ENCODE results near the gene JAK1.
"Not testable (repeated sequence)": the region's sequence is repeated elsewhere in the genome, so short reads cannot be mapped to it uniquely, and the experiment has no call there.

The JAK1 gene

GRCh38 chr1:64966158-64966971, at the start of gene JAK1:
TSS of gene JAK1 (minus strand) at chr1:64966549. CDS start at chr1:64886264, 80,285 bp downstream.
- DNase-seq: peak; percentile 87 to 91

GRCh38 chr1:65014321-65014720, 48.0 kb upstream of the JAK1 start:
- DNase-seq: no peak

DNA sequence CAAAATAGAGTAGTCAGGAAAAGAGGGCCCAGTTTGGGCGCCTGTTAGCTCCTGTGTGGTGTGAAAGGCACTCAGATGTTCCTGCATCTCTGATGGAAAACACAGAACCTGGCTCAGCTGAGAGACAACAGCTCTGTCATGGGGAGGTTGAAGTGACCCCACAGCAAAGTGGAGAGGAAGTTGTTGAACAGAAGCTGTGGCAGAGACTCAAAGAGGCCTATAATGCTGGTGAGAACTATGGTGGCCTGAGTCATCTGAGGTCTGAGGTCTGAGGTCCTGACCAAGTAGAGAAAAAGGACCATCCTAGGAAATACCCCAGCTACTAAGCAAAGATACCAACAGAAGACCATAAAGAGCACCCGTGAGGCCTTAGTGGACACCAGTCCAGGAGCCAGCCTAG, 45.6 kb upstream of the JAK1 start:
- no peak for DNase-seq

GRCh38 chr1:65009724-65010420, 43.5 kb upstream of the JAK1 start:
- DNase-seq: peak in 1 of 2 donors; percentile 8

DNA sequence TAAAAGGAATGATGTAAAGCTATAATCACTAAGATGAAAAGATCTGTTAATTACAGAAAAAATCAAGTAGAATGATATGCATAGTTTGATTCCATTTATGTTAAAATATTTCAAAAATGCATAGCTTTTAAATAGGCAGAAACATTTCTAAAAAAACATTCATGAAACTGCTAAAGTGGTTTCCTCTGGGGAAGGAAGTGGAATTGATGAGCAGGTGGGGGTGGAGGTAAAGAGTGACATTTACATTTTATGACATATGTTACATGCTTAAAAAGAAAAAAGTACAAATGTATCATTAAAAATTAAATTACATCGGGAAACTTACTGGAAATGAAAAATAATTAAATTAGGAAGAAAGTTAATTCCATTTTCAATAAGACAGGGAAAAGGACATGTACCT, 42.8 kb upstream of the JAK1 start:
- DNase-seq: peak in 1 of 2 donors; percentile 16

DNA sequence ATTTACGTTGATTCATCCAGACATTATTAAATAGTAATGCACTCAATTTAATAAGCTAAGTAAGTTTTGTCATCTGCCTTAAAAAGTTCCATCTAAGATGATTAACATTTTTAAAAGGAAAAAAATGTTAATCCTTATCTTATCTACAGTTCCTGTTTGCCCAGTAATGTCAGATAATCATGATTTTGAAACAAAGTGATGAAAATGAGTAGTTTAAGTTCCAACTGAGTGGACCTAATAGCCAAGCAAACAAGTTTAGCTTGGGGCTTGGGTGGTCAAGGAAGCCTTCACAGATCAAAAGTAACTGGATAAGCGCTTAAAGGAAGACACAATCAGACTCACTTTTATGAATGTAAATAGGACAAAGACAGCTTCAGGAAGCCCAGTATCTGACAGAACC, 40.5 kb upstream of the JAK1 start:
- no peak for DNase-seq

DNA sequence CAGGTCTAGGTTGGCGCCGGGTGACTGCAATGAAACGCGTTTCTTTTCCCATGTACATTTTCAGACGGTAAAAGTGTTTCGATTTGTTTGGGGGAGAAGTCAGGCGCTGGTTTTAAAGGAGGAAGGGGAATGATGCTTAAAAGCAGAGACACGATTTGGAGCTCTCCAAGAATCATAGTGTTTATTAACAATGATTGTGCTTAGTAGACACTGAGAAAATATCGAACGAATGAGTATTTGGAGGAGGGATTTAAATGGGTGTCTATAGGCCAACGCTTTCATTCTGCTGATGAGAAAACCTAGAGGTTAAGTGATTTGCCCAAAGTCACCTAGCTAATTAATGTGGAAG, 36.9 kb upstream of the JAK1 start:
- no peak for DNase-seq

- peak; percentile 81 to 82 for DNase-seq
These were observed 36.4 kb upstream of the JAK1 start for GRCh38 chr1:65002508-65003315.

- DNase-seq: no peak
These were observed 35.8 kb upstream of the JAK1 start for GRCh38 chr1:65002156-65002507.

DNA sequence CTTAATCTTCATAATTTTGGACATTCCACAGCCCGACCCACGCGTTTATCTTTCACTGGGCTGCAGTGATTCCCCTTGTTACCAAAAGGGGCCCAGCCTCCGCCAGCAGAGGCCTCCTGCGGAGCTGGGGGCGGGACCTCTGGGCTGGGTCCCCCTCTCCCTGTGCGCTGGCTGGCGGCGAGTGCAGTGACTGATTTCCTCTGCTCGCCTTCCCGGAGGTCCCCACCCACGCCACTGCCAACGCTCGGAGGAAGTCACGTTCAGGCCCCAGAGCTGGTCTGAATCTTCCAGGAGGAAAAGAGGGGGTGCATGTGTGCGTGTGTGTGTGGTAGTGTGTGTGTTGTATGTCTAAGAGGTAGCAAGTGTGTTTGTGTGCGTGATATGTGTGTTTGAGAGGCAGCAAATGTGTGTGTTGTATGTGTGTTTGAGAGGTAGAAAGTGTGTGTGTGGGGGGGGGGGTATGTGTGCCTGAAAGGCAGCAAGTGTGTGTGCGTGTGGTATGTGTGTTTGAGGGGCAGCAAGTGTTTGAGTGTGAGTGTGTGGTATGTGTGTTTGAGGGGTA, 35.0 kb upstream of the JAK1 start:
- peak; percentile 83 to 87 for DNase-seq

DNA sequence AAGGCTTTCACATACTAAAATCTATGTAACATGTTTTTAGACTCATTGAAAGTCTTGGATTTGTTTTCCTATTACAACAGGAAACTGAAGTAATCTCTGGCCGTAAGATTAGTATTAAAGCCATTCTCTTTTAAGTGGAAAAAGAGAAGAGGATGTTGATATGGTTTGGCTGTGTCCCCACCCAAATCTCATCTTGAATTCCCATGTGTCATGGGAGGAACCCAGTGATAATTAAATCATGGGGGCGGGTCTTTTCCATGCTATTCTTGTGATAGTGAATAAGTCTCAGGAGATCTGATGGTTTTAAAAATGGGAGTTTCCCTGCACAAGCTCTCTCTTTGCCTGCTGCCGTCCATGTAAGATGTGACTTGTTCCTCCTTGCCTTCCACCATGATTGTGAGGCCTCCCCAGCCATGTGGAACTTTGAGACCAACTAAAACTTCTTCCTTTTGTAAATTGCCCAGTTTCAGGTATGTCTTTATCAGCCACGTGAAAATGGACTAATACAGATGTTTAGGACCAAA, 32.1 kb upstream of the JAK1 start:
- DNase-seq: not testable (repeated sequence)

DNA sequence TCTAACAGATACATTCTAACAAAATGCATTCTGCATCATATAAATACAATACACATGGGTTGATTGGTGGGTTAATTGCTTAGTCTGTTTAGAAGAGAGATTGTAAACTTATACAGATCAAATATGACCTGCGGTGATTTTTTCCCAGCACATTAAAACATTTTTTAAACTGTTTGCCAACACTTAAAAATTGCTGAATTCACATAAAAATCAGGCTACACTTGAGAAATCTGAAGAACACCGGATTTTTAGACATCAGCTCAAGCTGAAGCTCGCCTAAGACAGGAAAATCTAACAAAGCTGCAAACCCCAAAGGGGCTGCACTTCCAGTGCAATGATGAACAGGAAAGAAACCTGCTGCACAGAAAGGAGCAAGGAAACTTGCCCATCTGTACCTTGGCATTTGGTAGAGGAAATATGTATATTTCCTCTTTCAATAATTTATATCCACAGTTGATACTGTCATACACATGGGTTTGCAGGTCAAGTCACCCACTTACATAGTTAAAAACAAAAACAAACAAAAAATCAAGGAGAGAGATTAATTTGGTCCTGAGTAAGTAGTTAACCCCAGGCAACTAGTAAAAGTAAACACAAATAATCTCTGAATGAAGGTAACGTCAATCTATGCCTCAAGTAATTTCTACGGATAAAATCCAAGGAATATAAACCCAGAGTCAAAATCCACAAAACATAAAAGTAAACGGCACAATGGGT, 30.4 kb upstream of the JAK1 start:
- no peak for DNase-seq

DNA sequence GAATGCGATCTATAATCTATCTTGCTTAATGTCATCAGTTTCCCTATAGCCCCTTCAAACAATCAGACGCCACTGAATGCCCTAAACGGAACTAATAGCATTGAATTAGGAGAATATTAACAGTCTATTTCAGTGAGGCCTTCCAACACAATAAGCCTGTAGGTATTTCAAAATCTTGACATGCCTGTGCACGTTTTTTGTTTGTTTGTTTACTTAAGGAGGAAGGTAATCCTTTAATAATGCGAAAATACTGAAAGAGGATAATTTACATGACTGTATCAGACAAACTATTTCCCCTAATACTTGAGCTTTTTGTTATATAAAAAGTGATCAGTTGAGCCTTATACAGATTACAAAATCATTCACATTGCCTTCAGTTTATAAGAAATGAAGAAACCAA, 29.0 kb upstream of the JAK1 start:
- DNase-seq: no peak

DNA sequence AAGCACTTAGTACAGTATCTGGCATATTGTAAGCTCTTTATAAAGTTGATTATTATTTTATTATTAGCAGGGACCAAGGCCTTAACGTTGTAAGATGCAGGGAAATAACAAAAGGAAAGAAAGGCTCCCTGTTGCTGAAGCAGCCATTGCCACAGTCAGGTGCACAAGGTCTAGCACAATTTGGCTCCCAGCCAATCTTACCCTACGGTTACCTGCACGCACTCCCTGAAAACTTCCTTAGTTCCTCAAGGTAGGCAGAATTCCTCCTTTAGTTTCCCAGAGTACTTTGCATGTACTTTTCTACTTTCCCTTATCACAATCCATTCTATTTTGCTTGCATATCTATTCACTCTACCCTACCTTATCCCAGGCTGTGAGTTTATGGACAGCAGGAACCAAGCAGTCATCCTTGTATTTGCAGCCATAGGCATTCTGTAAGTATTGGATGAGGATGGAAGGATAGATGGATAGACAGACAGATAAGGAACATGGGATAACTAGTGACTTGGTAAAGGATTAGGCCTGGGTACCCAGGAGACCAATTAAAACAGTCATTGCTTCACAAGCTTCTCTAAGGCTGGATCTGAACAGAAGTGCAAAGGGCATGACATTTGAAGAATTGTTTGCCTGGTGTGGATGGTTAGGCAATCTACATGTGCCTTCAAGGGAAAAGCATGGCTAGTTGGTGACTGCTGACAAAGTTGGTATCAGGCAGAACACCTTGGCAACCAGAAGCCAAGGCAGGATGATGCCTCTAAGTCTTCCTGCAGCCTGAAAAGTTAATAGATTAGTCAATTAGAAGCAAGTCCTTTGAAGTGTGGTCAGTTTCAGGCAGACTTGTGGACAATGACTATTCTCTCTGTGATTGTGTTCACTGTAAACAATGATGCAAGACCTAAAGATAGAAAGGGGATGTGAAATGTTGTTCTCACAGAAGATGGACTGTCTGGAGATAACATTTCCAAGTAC, 20.8 kb upstream of the JAK1 start:
- DNase-seq: no peak

DNA sequence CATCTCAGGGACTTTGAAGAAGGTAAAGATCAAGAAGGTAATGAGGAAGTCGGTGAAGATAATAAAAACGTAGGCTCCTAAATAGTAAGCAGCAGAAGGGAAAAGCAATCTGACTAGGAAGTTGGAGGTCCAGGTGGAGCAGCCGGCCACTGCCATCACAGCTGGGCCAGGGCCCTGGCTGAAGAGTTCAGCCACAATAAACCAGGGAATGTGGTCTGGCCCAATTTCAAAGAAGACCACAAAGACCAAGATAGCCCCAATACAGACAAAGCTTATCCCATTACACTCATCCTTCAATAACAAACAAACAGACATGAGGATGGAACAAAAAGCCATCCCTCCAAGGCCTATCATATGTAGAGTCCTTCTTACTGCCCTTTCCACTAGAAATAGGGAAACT, 18.4 kb upstream of the JAK1 start:
- no peak for DNase-seq

GRCh38 chr1:64984106-64984505, 17.8 kb upstream of the JAK1 start:
- DNase-seq: no peak

GRCh38 chr1:64983110-64983509, 16.8 kb upstream of the JAK1 start:
- DNase-seq: no peak

DNA sequence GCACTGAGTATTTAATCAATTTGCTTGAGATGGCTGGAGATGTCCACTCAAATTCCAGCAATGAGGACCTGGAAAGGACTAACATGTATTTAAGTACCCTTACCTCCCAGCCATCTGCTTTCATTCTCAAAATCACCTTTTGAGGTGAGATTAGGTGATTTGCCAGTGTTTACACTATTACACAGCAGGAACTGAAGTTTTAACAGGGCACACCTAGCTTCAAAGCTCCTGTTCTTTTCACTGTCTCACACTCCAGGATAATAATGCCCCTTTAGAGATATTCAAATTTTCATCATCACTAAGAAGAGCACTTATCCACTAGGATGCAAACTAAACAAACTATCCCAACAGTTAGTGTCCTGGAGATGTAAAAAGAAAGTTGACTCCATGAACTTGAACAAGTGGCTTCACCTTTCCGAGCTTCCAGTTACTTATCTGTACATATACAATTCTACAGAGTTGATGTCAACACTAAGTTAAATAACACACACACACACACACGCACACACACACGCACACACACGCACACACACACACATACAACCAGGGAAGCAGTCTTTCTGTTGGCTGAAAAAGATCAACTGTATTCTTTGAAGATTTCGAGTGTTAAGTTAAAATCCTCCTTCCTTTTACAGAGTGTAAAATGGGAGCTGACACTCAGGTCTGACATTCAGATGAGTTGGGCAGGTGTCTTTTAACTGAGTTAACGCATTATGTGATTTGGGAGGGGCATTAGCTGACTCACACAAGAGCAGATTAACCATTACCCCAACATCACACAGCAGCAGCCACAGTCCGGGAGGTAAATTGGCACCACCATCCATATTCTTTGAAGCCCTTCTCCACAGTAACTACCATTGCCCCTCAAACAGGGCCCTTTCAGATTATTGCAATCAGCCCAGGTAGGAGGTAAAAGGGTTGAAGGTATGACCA, 15.5 kb upstream of the JAK1 start:
- DNase-seq: no peak

DNA sequence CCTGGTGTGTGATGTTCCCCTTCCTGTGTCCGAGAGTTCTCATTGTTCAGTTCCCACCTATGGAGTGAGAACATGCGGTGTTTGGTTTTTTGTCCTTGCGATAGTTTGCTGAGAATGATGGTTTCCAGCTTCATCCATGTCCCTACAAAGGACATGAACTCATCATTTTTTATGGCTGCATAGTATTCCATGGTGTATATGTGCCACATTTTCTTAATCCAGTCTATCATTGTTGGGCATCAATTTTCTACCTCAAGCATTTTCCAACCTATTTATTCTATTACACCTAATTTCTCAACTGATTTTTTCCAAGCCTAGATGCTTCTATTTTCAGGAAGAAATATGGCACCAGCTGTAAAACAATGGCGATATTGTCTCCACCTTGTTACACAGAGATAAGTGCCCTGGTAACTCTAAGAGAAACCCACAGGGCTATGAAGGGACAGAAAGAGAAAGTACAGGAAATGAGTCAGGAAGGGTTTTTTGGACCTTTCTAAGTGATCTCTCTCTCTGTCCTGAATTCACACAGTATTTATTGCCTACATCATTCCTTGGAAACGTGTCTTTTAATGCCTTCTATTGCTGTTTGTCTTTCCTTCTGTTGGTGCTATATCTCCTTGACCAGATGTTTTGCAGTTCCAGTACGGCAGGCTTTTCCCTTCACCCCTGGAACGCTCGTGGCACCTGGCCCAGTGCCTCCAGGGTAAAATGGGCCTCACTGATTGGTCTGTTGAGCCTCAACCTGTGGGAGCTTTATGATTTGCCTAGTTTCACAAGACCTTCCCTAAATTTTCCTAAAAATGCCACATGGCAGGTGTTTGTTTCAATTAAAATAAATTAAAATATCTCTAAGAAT, 14.6 kb upstream of the JAK1 start:
- no peak for DNase-seq
